ENCODE data around the gene LARP4. TPM values are rescaled to one million over a fixed set of nuclear protein-coding genes. Genes with fewer than 3 reads are reported as not detected.

LARP4 gene
- total and polyA plus RNA-seq, 9 of the 15 experiments (the other 6 are each of a cell fraction or from before 2014, with no cell fraction given): 31.6 to 84.5 (median 52.4) TPM

DNA sequence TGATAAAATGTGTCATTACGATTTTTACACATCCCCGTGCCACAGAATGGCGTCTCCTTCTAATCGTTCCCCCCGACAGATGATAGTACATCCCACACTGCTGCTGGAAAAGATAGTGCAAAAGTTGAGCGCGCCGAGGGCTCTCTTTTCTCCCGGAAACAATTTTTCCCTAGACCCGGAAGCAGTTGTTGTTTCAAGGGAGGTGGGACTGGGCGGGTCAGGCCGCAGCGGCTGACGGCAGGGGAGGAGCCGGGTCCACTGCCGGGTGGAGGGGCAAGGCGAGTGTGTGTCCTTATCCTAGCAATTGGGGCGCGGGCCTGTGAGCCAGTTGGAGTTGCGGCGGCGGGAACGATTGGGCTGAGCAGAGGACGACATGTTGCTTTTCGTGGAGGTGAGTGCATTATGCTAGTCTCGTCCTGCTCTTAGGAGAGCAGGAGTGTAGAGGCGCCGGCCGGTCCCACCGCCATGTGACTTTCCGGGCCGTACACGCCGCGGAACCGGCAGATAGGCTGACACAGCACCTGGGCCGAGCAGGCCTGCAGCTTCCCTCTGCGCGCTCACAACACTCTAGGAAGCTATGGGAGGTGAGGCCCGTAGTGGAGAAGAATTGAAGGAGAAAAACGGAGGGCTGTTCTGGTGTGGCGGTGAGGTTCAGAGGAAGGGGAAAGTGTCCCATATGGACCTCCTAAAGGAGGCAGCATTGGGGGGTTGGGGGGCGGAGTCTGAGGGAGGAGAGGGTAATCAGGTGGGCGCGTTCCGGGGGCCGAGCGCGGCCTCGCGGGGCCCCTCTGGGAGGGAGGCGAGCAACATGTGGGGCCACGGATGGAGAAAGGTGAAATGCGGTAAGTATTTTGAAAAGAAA is at the start of gene LARP4 (continued):
- TF ChIP-seq, protein P1, sequence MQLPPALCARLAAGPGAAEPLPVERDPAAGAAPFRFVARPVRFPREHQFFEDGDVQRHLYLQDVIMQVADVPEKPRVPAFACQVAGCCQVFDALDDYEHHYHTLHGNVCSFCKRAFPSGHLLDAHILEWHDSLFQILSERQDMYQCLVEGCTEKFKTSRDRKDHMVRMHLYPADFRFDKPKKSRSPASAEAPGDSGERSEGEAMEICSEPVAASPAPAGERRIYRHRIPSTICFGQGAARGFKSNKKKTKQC (CRISPR knock-in tag; IDR thresholded peaks at IDR 0.05): peak; percentile 90
- TF ChIP-seq, protein P2, sequence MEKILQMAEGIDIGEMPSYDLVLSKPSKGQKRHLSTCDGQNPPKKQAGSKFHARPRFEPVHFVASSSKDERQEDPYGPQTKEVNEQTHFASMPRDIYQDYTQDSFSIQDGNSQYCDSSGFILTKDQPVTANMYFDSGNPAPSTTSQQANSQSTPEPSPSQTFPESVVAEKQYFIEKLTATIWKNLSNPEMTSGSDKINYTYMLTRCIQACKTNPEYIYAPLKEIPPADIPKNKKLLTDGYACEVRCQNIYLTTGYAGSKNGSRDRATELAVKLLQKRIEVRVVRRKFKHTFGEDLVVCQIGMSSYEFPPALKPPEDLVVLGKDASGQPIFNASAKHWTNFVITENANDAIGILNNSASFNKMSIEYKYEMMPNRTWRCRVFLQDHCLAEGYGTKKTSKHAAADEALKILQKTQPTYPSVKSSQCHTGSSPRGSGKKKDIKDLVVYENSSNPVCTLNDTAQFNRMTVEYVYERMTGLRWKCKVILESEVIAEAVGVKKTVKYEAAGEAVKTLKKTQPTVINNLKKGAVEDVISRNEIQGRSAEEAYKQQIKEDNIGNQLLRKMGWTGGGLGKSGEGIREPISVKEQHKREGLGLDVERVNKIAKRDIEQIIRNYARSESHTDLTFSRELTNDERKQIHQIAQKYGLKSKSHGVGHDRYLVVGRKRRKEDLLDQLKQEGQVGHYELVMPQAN (IDR thresholded peaks at IDR 0.05; ENCODE audit: borderline replicate concordance): peak; percentile 99
- TF ChIP-seq ZNF695 (CRISPR knock-in tag; IDR thresholded peaks at IDR 0.05) (no peak), CSDE1 (IDR thresholded peaks at IDR 0.05) (no peak), ETV5 (CRISPR knock-in tag; IDR thresholded peaks at IDR 0.05; ENCODE audit: low read depth) (0 out of 2 replicates have a peak, but pooled peaks have one; percentile 14), PHF20 (IDR thresholded peaks at IDR 0.05; ENCODE audit: partially characterized antibody) (peak; percentile 58), ZNF263 (CRISPR knock-in tag; IDR thresholded peaks at IDR 0.05; ENCODE audit: borderline replicate concordance) (peak; percentile 39; the same call in 1 of the 2 replicates), ZNF311 (CRISPR knock-in tag; IDR thresholded peaks at IDR 0.05) (no peak), HDAC2 (IDR thresholded peaks at IDR 0.05) (peak; percentile 88), EHMT2 (IDR thresholded peaks at IDR 0.05) (no peak), HNRNPUL1 (IDR thresholded peaks at IDR 0.05; ENCODE audit: low read length) (no peak), CREB1 (IDR thresholded peaks at IDR 0.05) (peak; percentile 42; the same call in 1 of the 2 replicates), CREB1 (CRISPR knock-in tag; IDR thresholded peaks at IDR 0.05) (peak; percentile 64; the same call in 1 of the 2 replicates), ZNF143 (CRISPR knock-in tag; IDR thresholded peaks at IDR 0.05) (no peak)
- TF ChIP-seq, protein P3, sequence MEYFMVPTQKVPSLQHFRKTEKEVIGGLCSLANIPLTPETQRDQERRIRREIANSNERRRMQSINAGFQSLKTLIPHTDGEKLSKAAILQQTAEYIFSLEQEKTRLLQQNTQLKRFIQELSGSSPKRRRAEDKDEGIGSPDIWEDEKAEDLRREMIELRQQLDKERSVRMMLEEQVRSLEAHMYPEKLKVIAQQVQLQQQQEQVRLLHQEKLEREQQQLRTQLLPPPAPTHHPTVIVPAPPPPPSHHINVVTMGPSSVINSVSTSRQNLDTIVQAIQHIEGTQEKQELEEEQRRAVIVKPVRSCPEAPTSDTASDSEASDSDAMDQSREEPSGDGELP (CRISPR knock-in tag; IDR thresholded peaks at IDR 0.05; ENCODE audit: borderline replicate concordance): peak; percentile 89
- TF ChIP-seq, protein P4, sequence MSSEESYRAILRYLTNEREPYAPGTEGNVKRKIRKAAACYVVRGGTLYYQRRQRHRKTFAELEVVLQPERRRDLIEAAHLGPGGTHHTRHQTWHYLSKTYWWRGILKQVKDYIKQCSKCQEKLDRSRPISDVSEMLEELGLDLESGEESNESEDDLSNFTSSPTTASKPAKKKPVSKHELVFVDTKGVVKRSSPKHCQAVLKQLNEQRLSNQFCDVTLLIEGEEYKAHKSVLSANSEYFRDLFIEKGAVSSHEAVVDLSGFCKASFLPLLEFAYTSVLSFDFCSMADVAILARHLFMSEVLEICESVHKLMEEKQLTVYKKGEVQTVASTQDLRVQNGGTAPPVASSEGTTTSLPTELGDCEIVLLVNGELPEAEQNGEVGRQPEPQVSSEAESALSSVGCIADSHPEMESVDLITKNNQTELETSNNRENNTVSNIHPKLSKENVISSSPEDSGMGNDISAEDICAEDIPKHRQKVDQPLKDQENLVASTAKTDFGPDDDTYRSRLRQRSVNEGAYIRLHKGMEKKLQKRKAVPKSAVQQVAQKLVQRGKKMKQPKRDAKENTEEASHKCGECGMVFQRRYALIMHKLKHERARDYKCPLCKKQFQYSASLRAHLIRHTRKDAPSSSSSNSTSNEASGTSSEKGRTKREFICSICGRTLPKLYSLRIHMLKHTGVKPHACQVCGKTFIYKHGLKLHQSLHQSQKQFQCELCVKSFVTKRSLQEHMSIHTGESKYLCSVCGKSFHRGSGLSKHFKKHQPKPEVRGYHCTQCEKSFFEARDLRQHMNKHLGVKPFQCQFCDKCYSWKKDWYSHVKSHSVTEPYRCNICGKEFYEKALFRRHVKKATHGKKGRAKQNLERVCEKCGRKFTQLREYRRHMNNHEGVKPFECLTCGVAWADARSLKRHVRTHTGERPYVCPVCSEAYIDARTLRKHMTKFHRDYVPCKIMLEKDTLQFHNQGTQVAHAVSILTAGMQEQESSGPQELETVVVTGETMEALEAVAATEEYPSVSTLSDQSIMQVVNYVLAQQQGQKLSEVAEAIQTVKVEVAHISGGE (CRISPR knock-in tag; IDR thresholded peaks at IDR 0.05): peak in 2 of 3 experiments; percentile 65 to 96; a peak in 4 of 6 replicates
